HG03521 (cell line): ENCODE measurements around the gene RNASE12.
"Not testable (repeated sequence)": the region's sequence is repeated elsewhere in the genome, so short reads cannot be mapped to it uniquely, and the experiment has no call there.

Source experiments
- ATAC-seq: cut with Tn5 transposase; IDR thresholded peaks from one replicate; pipeline ENCODE4 v1.9.1; 2021; ENCODE audit warnings: mild to moderate bottlenecking, moderate library complexity; ENCODE audit not compliant: unreplicated experiment

The RNASE12 gene

GRCh38 chr14:20591235-20591634, at the start of gene RNASE12:
RNASE12 (minus strand) TSS chr14:20591376; CDS start chr14:20590723, 653 bp downstream.
- no peak for ATAC-seq

DNA sequence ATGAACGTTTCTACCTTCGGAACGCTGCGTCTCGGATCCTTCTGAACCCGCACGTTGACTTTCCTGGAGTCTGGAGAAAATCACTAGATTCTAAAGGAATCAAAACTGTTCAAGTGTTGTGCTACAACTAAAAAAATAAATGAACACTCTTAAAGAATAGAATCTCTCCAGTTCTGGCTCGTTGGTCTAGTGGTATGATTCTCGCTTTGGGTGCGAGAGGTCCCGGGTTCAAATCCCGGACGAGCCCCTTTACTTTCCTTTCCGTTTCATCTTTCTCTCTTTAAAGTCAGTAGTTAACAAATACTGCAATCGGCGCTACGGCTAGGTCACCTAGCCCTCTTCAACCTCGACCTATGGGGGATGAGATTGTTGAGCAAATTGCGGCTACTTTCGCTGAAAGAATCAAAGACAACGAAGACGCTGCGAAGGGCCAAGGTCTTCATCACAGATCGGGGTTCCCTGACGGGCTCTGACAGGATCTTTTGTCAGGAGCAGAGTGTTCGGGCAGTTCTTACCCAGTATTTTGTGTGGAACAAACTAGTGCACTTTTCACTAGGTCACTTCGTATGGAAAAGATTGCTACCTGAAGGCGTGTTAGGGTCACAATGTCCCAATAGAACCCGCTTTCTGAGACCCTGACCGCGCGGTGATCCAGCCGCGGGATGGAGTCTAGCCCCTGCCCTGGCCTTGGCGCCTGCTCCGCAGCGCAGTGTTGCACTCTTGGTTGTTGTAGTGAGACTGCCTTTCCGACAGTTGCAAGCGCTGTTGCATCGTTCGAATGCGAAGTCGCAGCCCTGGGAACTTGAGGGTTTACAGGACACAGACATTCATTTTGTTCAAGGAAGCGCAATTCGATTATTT, 41.9 kb upstream of the RNASE12 start:
- peak; percentile 59 for ATAC-seq

- no peak for ATAC-seq
These were observed 41.3 kb upstream of the RNASE12 start for GRCh38 chr14:20632448-20632830.

GRCh38 chr14:20631880-20632389, 40.8 kb upstream of the RNASE12 start:
- no peak for ATAC-seq

DNA sequence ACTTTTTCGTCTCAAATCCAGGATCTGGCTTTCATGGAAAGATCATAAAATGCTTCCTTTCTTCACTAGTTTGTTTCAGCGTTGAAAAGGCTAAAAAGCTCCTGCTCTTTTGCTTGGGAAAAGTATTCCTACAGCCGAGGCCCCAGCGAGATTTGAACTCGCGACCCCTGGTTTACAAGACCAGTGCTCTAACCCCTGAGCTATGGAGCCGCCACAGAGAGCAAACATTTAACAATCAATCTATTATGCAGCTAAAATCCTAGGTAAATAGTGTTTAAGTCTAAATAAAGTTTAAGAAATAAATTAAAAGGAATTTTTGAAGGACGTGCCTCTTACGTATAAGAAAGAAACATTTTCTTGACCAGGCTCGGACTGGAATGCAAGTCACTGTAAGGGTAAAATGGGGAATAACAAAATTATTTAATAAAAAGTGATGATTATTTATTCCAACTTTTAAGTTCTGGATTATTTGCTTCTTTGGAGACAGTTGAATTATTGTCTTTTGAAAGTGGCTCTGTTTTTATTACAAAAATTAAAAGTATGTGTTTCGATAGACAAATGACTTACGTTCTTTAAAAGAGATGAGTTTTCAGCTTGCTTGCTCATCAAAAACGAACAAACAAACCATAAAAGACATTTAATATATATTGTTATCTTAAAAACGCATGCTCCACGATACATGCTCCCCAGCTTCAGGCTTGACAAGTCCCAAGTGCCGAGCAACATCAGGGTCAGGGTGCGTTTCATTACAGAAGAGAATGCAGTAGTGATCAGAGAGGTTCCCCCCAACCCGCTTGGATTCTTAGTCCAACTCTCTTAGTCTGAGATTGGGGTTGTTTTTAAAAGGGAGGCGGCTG, 40.1 kb upstream of the RNASE12 start:
- no peak for ATAC-seq

- no peak for ATAC-seq
These were observed 39.3 kb upstream of the RNASE12 start for GRCh38 chr14:20630340-20631022.

DNA sequence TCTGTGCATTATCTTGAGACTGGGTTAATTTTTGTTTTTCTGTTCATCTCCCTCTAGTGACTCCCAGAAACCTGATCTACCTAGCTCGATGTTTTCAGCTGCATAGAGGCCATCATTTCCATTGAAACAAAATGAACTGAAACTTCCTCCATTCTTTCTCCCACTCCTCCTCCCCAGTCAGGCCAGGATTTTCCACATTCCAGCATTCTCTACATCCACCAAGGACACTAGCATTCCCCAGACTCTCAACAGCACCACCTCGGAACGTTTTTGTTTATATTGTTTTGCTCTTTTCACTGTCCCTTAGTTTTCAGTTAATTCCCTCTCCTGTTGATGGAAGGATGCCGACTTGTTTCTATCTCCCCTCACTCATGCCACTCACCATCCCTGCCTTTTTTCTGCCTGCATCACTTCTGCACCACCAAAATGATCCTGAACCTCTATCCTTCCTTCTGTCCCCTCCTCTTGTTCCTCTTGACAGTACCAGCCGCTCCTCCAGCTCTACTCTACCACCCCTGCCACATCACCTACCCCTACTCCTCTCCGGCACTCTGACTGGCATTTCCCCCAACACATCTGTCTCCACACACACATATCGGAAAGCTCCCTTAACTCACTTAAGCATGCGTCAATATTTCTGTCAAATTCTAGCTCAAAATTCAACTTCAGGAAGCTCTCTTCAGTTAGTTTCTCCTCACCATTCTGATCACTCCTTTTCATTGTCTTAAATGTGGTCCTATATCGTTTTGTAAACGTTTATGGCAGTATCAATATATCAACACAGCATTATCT, 37.1 kb upstream of the RNASE12 start:
- no peak for ATAC-seq

DNA sequence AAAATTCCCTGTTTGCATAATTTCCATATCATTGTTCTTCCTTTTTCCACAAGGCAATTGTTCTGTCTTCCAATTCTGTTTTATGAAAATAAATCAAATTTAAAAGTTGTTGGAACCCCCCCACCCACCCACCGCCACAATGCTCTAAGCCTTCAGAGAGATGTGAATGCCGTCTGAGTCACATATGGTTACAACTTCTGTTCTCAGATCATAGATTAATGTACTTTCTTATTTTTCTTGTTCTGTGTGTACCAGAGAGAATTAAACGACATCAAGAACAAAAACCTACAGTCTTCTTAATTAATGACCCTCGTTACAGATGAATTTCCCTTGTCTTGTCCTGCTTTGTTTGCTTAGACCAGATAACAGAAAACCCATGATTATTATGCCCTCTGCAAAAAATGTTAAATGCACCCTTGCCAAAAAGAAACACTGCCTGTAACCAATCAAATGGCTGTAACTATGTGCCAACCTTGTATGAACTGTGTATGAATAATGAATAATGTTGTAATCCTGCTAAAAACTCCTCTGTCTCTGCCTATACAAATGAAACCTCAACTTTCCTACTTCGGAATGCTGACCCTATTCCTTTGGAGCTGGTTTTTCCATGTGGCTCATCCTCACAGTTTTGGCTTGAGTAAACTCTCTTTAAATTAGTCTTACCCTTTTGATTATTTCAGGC, 36.3 kb upstream of the RNASE12 start:
- no peak for ATAC-seq

GRCh38 chr14:20626274-20626673, 35.1 kb upstream of the RNASE12 start:
- ATAC-seq: no peak

DNA sequence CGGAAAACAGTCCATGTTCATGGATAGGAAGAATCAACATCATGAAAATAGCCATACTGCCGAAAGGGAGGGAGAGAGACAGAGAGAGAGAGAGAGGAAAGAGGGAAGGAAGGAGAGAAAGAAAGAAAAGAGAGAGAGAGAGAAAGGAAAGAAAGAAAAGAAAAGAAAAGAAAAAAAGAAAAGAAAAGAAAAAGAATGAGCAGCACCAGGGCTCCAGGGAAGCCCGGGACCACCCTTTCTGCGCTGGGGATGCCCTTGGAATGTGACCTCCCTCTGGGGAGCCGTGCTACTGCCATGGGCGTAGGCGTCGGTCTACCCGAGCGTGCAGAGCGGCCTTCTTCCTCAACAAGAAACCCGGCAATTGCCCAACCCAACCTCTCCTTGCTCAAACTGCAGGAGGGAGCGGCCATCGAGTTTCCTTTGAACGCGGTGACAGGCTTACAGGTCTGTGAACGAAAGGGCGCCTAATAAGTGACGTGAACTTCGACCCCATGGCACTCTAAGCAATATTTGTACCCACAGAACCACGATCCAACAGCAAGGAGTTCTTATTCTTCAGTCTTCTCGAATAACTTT, 33.4 kb upstream of the RNASE12 start:
- no peak for ATAC-seq

- no peak for ATAC-seq
These were observed 32.6 kb upstream of the RNASE12 start for GRCh38 chr14:20623798-20624197.

DNA sequence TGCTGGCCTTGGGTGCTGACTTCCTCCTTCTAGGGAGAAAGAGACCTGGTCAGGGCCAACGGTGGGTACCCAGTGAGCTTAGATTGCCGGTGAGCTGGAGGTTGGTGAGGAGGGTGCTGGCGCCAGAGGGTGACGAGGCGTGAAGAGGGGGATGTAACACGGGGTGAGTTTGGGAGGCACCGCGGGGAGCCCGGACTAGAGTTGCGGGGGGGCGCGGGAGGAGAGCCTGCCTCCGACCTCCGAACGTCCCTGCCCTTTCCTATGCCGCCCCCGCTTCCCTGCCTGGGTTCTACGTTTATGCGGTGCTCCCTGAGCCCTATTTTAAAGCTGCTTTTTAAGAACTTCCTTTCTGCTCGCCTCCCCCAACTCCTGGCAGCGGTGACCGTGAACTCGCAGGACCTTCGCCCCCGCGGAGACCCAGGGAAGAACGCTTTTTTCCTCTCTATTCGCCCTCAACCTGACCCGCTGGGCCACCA, 31.7 kb upstream of the RNASE12 start:
- no peak for ATAC-seq

DNA sequence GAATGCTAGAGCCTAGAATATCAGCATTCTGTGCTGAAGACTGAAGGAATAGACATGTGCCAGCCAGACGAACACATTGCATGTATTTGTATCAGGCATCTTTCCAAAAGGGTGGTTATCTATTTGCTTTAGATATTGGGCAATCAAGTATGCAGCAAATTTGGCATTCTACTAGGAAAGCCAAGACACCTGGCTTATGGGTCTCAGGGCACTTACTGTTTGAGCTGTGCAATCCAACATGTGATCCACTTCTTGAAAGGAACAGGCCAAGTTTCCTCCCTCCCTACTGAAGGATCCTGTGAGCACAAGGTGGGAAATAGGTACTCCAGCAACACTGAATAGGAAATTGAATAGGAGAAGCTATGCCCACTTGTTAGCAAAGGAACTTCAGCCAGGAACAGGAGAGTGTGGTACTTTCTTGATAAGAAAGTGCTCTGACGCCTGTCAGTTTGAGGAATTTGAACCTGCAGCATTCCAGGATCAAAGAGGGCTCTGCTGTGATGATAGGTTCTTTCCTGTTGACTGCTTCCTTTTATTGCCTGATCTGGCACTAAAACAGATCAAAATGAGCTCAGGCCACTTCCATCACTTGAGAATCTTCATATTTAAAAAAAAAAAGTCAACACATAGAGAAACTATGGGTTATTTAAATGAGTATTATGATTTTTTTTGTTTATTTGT, 29.8 kb upstream of the RNASE12 start:
- ATAC-seq: no peak

- ATAC-seq: not testable (repeated sequence)
These were observed 28.5 kb upstream of the RNASE12 start for GRCh38 chr14:20619688-20620087.

GRCh38 chr14:20618271-20618749, 27.1 kb upstream of the RNASE12 start:
- no peak for ATAC-seq

GRCh38 chr14:20617138-20618003, 26.2 kb upstream of the RNASE12 start:
- no peak for ATAC-seq

GRCh38 chr14:20615996-20616395, 24.8 kb upstream of the RNASE12 start:
- ATAC-seq: no peak
